Measurements from ENCODE around the gene SRSF12.

SRSF12 gene

GRCh38 chr6:89117211-89118108 is at the start of gene SRSF12:
SRSF12 (minus strand) TSS chr6:89118071; CDS start chr6:89117887, 184 bp downstream.
- peak within 1 kb of the TSS in 4 of 5 donors; percentile 40 to 80 (median 56) for H3K9ac ChIP-seq (ENCODE audit: low read length in 5 of 5)
- H3K27me3 ChIP-seq (ENCODE audit: control insufficient read depth in 5 of 5, insufficient read depth in 4 of 5, low read length in 5 of 5), result no peaks in the 10 kb centered on the region
- H3K36me3 ChIP-seq (ENCODE audit: control insufficient read depth in 5 of 5, insufficient read depth in 5 of 5, low read length in 5 of 5), result no peaks in the 10 kb centered on the region
- H3K27ac ChIP-seq (ENCODE audit: low read depth, low read length), result no peak within 1 kb of the TSS
- H3K9me3 ChIP-seq (ENCODE audit: control insufficient read depth in 5 of 5, low read length in 5 of 5), result no peaks in the 10 kb centered on the region
- peak within 1 kb of the TSS; percentile 64 to 80 (median 71) for H3K4me3 ChIP-seq (ENCODE audit: low read depth in 1 of 5, low read length in 5 of 5)
- H3K4me1 ChIP-seq (ENCODE audit: control insufficient read depth in 5 of 5, insufficient read depth in 5 of 5, low read length in 5 of 5), result peaks cover 0 to 15% (median 7%) of the 10 kb centered on the region in 5 donors

GRCh38 chr6:89162047-89162371 is 44.1 kb upstream of the SRSF12 start:
- Histone ChIP-seq H3K27ac (ENCODE audit: low read depth, low read length) (no peak overlapping the region), H3K36me3 (ENCODE audit: control insufficient read depth in 5 of 5, insufficient read depth in 5 of 5, low read length in 5 of 5) (peaks cover 13 to 24% (median 16%) of the 10 kb centered on the region in 5 donors), H3K9ac (ENCODE audit: low read length in 5 of 5) (no peak overlapping the region), H3K9me3 (ENCODE audit: control insufficient read depth in 5 of 5, low read length in 5 of 5) (no peaks in the 10 kb centered on the region), H3K4me1 (ENCODE audit: control insufficient read depth in 5 of 5, insufficient read depth in 5 of 5, low read length in 5 of 5) (no peaks in the 10 kb centered on the region), H3K27me3 (ENCODE audit: control insufficient read depth in 5 of 5, insufficient read depth in 4 of 5, low read length in 5 of 5) (no peaks in the 10 kb centered on the region), H3K4me3 (ENCODE audit: low read depth in 1 of 5, low read length in 5 of 5) (no peak overlapping the region)

- Histone ChIP-seq H3K9ac (ENCODE audit: low read length in 5 of 5) (no peak overlapping the region), H3K9me3 (ENCODE audit: control insufficient read depth in 5 of 5, low read length in 5 of 5) (no peaks in the 10 kb centered on the region), H3K36me3 (ENCODE audit: control insufficient read depth in 5 of 5, insufficient read depth in 5 of 5, low read length in 5 of 5) (peaks cover 13 to 24% (median 18%) of the 10 kb centered on the region in 5 donors), H3K27ac (ENCODE audit: low read depth, low read length) (no peak overlapping the region), H3K27me3 (ENCODE audit: control insufficient read depth in 5 of 5, insufficient read depth in 4 of 5, low read length in 5 of 5) (no peaks in the 10 kb centered on the region), H3K4me3 (ENCODE audit: low read depth in 1 of 5, low read length in 5 of 5) (no peak overlapping the region), H3K4me1 (ENCODE audit: control insufficient read depth in 5 of 5, insufficient read depth in 5 of 5, low read length in 5 of 5) (no peaks in the 10 kb centered on the region)
Observed at GRCh38 chr6:89161326-89162046, 43.6 kb upstream of the SRSF12 start.

GRCh38 chr6:89160331-89161092 is 42.6 kb upstream of the SRSF12 start:
- H3K27ac ChIP-seq (ENCODE audit: low read depth, low read length), result no peak overlapping the region
- no peaks in the 10 kb centered on the region for H3K4me1 ChIP-seq (ENCODE audit: control insufficient read depth in 5 of 5, insufficient read depth in 5 of 5, low read length in 5 of 5)
- H3K36me3 ChIP-seq (ENCODE audit: control insufficient read depth in 5 of 5, insufficient read depth in 5 of 5, low read length in 5 of 5), result peaks cover 13 to 24% (median 18%) of the 10 kb centered on the region in 5 donors
- no peaks in the 10 kb centered on the region for H3K9me3 ChIP-seq (ENCODE audit: control insufficient read depth in 5 of 5, low read length in 5 of 5)
- no peak overlapping the region for H3K9ac ChIP-seq (ENCODE audit: low read length in 5 of 5)
- H3K4me3 ChIP-seq (ENCODE audit: low read depth in 1 of 5, low read length in 5 of 5), result no peak overlapping the region
- H3K27me3 ChIP-seq (ENCODE audit: control insufficient read depth in 5 of 5, insufficient read depth in 4 of 5, low read length in 5 of 5), result no peaks in the 10 kb centered on the region

GRCh38 chr6:89154131-89154530 is 36.3 kb upstream of the SRSF12 start:
- Histone ChIP-seq H3K36me3 (ENCODE audit: control insufficient read depth in 5 of 5, insufficient read depth in 5 of 5, low read length in 5 of 5) (peaks cover 0 to 6% (median 0%) of the 10 kb centered on the region in 5 donors), H3K9me3 (ENCODE audit: control insufficient read depth in 5 of 5, low read length in 5 of 5) (no peaks in the 10 kb centered on the region), H3K4me1 (ENCODE audit: control insufficient read depth in 5 of 5, insufficient read depth in 5 of 5, low read length in 5 of 5) (no peaks in the 10 kb centered on the region), H3K27me3 (ENCODE audit: control insufficient read depth in 5 of 5, insufficient read depth in 4 of 5, low read length in 5 of 5) (no peaks in the 10 kb centered on the region), H3K4me3 (ENCODE audit: low read depth in 1 of 5, low read length in 5 of 5) (no peak overlapping the region), H3K9ac (ENCODE audit: low read length in 5 of 5) (no peak overlapping the region), H3K27ac (ENCODE audit: low read depth, low read length) (no peak overlapping the region)

GRCh38 chr6:89148016-89148750 is 30.3 kb upstream of the SRSF12 start:
- no peak overlapping the region for H3K9ac ChIP-seq (ENCODE audit: low read length in 5 of 5)
- H3K27me3 ChIP-seq (ENCODE audit: control insufficient read depth in 5 of 5, insufficient read depth in 4 of 5, low read length in 5 of 5), result no peaks in the 10 kb centered on the region
- no peaks in the 10 kb centered on the region for H3K9me3 ChIP-seq (ENCODE audit: control insufficient read depth in 5 of 5, low read length in 5 of 5)
- no peak overlapping the region for H3K4me3 ChIP-seq (ENCODE audit: low read depth in 1 of 5, low read length in 5 of 5)
- H3K36me3 ChIP-seq (ENCODE audit: control insufficient read depth in 5 of 5, insufficient read depth in 5 of 5, low read length in 5 of 5), result no peaks in the 10 kb centered on the region
- H3K4me1 ChIP-seq (ENCODE audit: control insufficient read depth in 5 of 5, insufficient read depth in 5 of 5, low read length in 5 of 5), result peaks cover 0 to 23% (median 17%) of the 10 kb centered on the region in 5 donors
- no peak overlapping the region for H3K27ac ChIP-seq (ENCODE audit: low read depth, low read length)

GRCh38 chr6:89146718-89147700 is 29.1 kb upstream of the SRSF12 start:
- Histone ChIP-seq H3K9me3 (ENCODE audit: control insufficient read depth in 5 of 5, low read length in 5 of 5) (no peaks in the 10 kb centered on the region), H3K4me3 (ENCODE audit: low read depth in 1 of 5, low read length in 5 of 5) (peak overlapping the region; percentile 71 to 93 (median 86)), H3K36me3 (ENCODE audit: control insufficient read depth in 5 of 5, insufficient read depth in 5 of 5, low read length in 5 of 5) (no peaks in the 10 kb centered on the region), H3K27ac (ENCODE audit: low read depth, low read length) (no peak overlapping the region), H3K4me1 (ENCODE audit: control insufficient read depth in 5 of 5, insufficient read depth in 5 of 5, low read length in 5 of 5) (peaks cover 0 to 23% (median 17%) of the 10 kb centered on the region in 5 donors), H3K9ac (ENCODE audit: low read length in 5 of 5) (peak overlapping the region; percentile 59 to 72 (median 68)), H3K27me3 (ENCODE audit: control insufficient read depth in 5 of 5, insufficient read depth in 4 of 5, low read length in 5 of 5) (no peaks in the 10 kb centered on the region)

- H3K9ac ChIP-seq (ENCODE audit: low read length in 5 of 5), result peak within 1 kb of the TSS; percentile 59 to 78 (median 70)
- H3K36me3 ChIP-seq (ENCODE audit: control insufficient read depth in 5 of 5, insufficient read depth in 5 of 5, low read length in 5 of 5), result no peaks in the 10 kb centered on the region
- peaks cover 0 to 23% (median 17%) of the 10 kb centered on the region in 5 donors for H3K4me1 ChIP-seq (ENCODE audit: control insufficient read depth in 5 of 5, insufficient read depth in 5 of 5, low read length in 5 of 5)
- H3K9me3 ChIP-seq (ENCODE audit: control insufficient read depth in 5 of 5, low read length in 5 of 5), result no peaks in the 10 kb centered on the region
- peak within 1 kb of the TSS; percentile 78 to 93 (median 86) for H3K4me3 ChIP-seq (ENCODE audit: low read depth in 1 of 5, low read length in 5 of 5)
- peak within 1 kb of the TSS; percentile 11 for H3K27ac ChIP-seq (ENCODE audit: low read depth, low read length)
- no peaks in the 10 kb centered on the region for H3K27me3 ChIP-seq (ENCODE audit: control insufficient read depth in 5 of 5, insufficient read depth in 4 of 5, low read length in 5 of 5)
Observed at GRCh38 chr6:89145956-89146717, 28.3 kb upstream of the SRSF12 start, which contains the start of gene PM20D2. PM20D2 (plus strand) TSS chr6:89146055; CDS start chr6:89146145, 90 bp downstream.

All from subcutaneous abdominal adipose tissue (tissue), 5 donors.